ENCODE data around the gene LRRC40.
"Not testable (repeated sequence)": the region's sequence is repeated elsewhere in the genome, so short reads cannot be mapped to it uniquely, and the experiment has no call there.

The LRRC40 gene

DNA sequence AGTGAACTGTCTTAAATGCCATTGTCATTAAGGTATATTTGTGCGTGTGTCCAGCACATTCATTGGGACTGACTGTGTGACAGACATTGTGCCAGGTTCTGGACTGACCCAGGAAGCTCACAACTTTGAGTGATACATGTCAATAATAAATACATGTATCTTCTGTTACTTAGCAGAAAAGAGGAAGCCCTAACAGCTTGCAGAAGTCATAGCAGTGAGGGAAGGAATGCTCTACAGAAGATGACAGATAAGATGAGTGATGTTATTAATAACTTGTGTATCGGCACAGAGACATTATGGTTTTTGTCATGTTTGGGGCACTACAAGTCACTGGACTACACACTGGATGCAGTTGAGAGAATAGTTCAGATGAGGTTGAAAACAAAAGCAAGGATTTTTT is 14.6 kb upstream of the LRRC40 start:
- H3K27ac ChIP-seq, result no peak overlapping the region
- no peak overlapping the region for H3K4me3 ChIP-seq
- no peak for DNase-seq (ENCODE audit: low spot score)
- TF ChIP-seq, protein P1, sequence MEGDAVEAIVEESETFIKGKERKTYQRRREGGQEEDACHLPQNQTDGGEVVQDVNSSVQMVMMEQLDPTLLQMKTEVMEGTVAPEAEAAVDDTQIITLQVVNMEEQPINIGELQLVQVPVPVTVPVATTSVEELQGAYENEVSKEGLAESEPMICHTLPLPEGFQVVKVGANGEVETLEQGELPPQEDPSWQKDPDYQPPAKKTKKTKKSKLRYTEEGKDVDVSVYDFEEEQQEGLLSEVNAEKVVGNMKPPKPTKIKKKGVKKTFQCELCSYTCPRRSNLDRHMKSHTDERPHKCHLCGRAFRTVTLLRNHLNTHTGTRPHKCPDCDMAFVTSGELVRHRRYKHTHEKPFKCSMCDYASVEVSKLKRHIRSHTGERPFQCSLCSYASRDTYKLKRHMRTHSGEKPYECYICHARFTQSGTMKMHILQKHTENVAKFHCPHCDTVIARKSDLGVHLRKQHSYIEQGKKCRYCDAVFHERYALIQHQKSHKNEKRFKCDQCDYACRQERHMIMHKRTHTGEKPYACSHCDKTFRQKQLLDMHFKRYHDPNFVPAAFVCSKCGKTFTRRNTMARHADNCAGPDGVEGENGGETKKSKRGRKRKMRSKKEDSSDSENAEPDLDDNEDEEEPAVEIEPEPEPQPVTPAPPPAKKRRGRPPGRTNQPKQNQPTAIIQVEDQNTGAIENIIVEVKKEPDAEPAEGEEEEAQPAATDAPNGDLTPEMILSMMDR (IDR thresholded peaks at IDR 0.05), result no peak

DNA sequence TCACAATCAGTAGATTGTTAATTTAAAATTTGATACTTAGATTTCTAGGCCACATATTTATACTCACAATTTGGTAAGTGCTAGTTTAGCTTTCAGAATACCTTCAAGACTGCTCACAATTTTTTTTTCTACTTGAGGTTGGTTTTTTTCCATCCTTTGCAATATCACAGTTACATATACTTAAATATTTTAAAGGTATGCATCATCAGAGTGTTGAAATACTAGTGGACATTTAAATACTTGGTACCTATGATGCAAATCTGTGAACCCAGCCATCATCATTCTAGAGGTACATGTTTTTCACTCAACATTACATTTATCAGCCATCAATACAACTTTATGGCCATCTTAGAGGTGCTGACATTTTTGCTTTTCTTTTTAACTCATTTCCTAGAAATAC is 6.2 kb upstream of the LRRC40 start:
- no peak for DNase-seq (ENCODE audit: low spot score)
- Histone ChIP-seq H3K4me3 (no peak overlapping the region), H3K27ac (no peak overlapping the region)
- TF ChIP-seq, protein P1 (IDR thresholded peaks at IDR 0.05), result no peak

- TF ChIP-seq, protein P1 (IDR thresholded peaks at IDR 0.05), result no peak
- Histone ChIP-seq H3K4me3 (no peak overlapping the region), H3K27ac (no peak overlapping the region)
- no peak for DNase-seq (ENCODE audit: low spot score)
Observed at GRCh38 chr1:70210820-70211219, 5.4 kb upstream of the LRRC40 start.

DNA sequence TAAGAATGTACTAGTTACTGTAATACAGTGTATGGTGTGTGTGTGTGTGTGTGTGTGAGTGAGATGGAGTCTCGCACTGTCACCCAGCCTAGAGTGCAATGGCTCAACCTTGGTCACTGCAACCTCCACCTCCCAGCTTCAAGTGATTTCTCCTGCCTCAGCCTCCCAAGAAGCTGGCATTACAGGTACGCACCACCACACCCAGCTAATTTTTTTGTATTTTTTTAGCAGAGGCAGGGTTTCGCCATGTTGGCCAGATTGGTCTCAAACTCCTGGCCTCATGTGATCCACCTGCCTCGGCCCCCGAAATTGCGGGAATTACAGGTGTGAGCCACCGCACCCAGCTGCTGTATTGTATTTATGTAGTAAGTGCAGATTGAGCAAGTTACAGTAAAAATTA is 2.9 kb upstream of the LRRC40 start:
- no peak for DNase-seq (ENCODE audit: low spot score)
- TF ChIP-seq, protein P1 (IDR thresholded peaks at IDR 0.05), result no peak
- H3K27ac ChIP-seq, result no peak overlapping the region
- no peak overlapping the region for H3K4me3 ChIP-seq

DNA sequence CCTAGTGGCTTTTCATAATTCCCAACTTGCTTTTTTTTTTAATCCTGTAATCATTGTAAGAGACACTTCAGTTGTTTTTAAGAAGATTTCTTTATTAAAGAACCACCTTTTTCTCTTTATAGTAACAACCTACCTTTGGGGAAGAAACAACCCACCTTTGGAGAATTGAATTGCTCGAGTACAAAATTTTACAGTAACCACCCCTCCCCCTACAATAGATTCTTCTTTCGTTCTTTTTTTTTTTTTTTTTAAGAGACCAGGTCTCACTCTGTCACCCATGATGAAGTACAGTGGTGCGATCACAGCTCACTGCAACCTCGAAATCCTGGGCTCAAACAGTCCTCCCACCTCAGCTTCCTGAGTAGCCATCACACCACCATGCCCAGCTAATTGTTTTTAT is 2.1 kb upstream of the LRRC40 start:
- TF ChIP-seq, protein P1 (IDR thresholded peaks at IDR 0.05), result no peak
- DNase-seq (ENCODE audit: low spot score), result no peak
- no peak overlapping the region for H3K27ac ChIP-seq
- no peak overlapping the region for H3K4me3 ChIP-seq

DNA sequence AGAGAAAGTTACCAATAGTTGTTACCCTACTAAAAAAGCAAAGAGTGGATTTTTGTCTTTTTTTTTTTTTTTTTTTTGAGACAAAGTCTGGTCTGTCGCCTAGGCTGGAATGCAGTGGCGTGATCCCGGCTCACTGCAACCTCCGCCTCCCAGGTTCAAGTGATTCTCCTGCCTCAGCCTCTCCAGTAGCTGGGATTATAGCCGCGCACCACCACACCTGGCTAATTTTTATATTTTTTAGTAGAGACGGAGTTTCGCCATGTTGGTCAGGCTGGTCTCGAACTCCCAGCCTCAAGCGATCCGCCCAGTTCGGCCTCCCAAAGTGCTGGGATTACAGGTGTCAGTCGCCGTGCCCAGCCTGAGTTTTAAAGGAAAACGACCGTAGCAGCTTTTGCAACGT is 1.5 kb upstream of the LRRC40 start:
- not testable (repeated sequence) for DNase-seq (ENCODE audit: low spot score)
- H3K4me3 ChIP-seq, result peak overlapping the region; percentile 70
- H3K27ac ChIP-seq, result peak overlapping the region in 1 of 2 donors; percentile 80

GRCh38 chr1:70205071-70205433 is 327 bp downstream of the LRRC40 start:
- TF ChIP-seq, protein P1 (IDR thresholded peaks at IDR 0.05), result no peak
- no peak for DNase-seq (ENCODE audit: low spot score)
- Histone ChIP-seq H3K27ac (peak overlapping the region; percentile 80 to 88), H3K4me3 (peak overlapping the region; percentile 70)

DNA sequence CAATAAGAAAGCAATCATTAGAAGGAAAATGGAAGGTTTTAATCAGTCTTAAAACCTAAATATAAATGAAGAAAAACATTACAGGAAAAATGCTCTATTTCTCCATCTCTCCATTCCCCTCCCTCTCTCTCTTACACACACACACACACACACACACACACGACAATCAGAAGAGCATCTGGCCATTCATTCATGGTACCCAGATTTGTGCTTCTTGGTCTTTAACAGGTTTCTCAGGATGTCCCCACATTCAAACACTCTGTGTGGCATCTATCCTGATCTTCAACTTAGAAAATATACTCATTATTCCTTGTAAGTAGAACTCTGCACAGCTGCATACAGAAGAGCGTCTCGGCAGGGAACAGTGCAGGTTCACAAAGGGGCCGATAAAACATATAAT is 779 bp downstream of the LRRC40 start:
- DNase-seq (ENCODE audit: low spot score), result no peak
- TF ChIP-seq, protein P1 (IDR thresholded peaks at IDR 0.05), result no peak
- Histone ChIP-seq H3K27ac (peak overlapping the region in 1 of 2 donors; percentile 80), H3K4me3 (peak overlapping the region; percentile 70)
